SK-N-SH (cell line): ENCODE data around the gene CARMIL3.

Experiments
- CHD2 ChIP-seq: fragments of 150-350 bp; IDR thresholded peaks from 2 replicates; pipeline ENCODE4 v1.6.1; 2018; ENCODE audit warnings: low read length; ENCODE audit not compliant: partially characterized antibody
- EP300 ChIP-seq, 2 experiments: IDR thresholded peaks; 2 replicates each; pipeline versions ENCODE4 v1.4.0 to v1.6.1; 2012; ENCODE audit warnings: borderline replicate concordance in 1 of 2, low read depth in 1 of 2, low read length in 1 of 2
- EZH2phosphoT487 ChIP-seq: fragments of 200-600 bp; sonication (generic); IDR thresholded peaks from 2 replicates; pipeline ENCODE4 v1.6.1; 2017; ENCODE audit warnings: low read depth, mixed run types, mild to moderate bottlenecking, antibody characterized with exemption, moderate library complexity, borderline replicate concordance
- MEF2A ChIP-seq: IDR thresholded peaks from 2 replicates; pipeline ENCODE4 v1.4.0; 2012; ENCODE audit warnings: low read depth, borderline replicate concordance
- RAD21 ChIP-seq: IDR thresholded peaks from 2 replicates; pipeline ENCODE4 v1.6.1; 2012; ENCODE audit warnings: mild to moderate bottlenecking, low read length
- SIN3A ChIP-seq: IDR thresholded peaks from 2 replicates; pipeline ENCODE4 v1.6.1; 2012; ENCODE audit warnings: low read depth, mild to moderate bottlenecking, low read length, moderate library complexity, borderline replicate concordance
- SMC3 ChIP-seq: IDR thresholded peaks from 2 replicates; pipeline ENCODE4 v1.6.1; 2012; ENCODE audit warnings: low read depth, low read length, improper control_type of control experiment
- TAF1 ChIP-seq: IDR thresholded peaks from 2 replicates; pipeline ENCODE4 v1.6.1; 2012; ENCODE audit warnings: low read depth, mild to moderate bottlenecking, low read length, moderate library complexity, borderline replicate concordance
- YY1 ChIP-seq: IDR thresholded peaks from 2 replicates; pipeline ENCODE4 v1.4.0; 2012; ENCODE audit warnings: low read depth, mild to moderate bottlenecking
- TF ChIP-seq, protein P1 (sequence below): fragments of 200-600 bp; sonication (generic); IDR thresholded peaks from 2 replicates; pipeline ENCODE4 v1.6.1; 2017; ENCODE audit warnings: antibody characterized with exemption, mild to moderate bottlenecking, moderate library complexity
- TF ChIP-seq, protein P2 (sequence below): IDR thresholded peaks from 2 replicates; pipeline ENCODE4 v1.6.1; 2012; ENCODE audit warnings: mild to moderate bottlenecking, low read depth, low read length, moderate library complexity
- TF ChIP-seq, protein P3 (sequence below): IDR thresholded peaks from 2 replicates; pipeline ENCODE4 v1.4.0; 2012; ENCODE audit warnings: low read depth, borderline replicate concordance
- TF ChIP-seq, protein P4 (sequence below): fragments of 150-350 bp; IDR thresholded peaks from 2 replicates; pipeline ENCODE4 v1.6.1; 2017; ENCODE audit warnings: antibody characterized with exemption, low read length, low read depth, borderline replicate concordance
- TF ChIP-seq, protein P5 (sequence below): IDR thresholded peaks from 2 replicates; pipeline ENCODE4 v1.4.0; 2012; ENCODE audit warnings: low read depth

DNA sequence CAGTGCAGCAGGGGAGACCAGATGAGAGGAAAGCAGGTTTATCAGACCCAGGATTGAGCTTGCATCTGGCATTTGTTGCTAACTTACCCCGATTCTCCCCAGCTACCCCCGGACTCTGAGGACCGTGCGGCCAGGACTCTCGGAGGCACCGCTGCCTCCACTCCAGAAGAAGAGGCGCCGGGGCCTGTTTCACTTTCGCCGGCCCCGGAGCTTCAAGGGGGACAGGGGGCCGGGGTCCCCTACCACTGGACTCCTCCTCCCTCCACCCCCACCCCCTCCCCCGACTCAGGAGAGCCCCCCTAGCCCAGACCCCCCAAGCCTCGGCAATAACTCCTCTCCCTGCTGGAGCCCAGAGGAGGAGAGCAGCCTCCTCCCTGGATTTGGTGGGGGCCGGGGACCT, 13.0 kb downstream of the CARMIL3 start:
- TF ChIP-seq, protein P1, sequence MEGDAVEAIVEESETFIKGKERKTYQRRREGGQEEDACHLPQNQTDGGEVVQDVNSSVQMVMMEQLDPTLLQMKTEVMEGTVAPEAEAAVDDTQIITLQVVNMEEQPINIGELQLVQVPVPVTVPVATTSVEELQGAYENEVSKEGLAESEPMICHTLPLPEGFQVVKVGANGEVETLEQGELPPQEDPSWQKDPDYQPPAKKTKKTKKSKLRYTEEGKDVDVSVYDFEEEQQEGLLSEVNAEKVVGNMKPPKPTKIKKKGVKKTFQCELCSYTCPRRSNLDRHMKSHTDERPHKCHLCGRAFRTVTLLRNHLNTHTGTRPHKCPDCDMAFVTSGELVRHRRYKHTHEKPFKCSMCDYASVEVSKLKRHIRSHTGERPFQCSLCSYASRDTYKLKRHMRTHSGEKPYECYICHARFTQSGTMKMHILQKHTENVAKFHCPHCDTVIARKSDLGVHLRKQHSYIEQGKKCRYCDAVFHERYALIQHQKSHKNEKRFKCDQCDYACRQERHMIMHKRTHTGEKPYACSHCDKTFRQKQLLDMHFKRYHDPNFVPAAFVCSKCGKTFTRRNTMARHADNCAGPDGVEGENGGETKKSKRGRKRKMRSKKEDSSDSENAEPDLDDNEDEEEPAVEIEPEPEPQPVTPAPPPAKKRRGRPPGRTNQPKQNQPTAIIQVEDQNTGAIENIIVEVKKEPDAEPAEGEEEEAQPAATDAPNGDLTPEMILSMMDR, result no peak
- TF ChIP-seq, protein P2, sequence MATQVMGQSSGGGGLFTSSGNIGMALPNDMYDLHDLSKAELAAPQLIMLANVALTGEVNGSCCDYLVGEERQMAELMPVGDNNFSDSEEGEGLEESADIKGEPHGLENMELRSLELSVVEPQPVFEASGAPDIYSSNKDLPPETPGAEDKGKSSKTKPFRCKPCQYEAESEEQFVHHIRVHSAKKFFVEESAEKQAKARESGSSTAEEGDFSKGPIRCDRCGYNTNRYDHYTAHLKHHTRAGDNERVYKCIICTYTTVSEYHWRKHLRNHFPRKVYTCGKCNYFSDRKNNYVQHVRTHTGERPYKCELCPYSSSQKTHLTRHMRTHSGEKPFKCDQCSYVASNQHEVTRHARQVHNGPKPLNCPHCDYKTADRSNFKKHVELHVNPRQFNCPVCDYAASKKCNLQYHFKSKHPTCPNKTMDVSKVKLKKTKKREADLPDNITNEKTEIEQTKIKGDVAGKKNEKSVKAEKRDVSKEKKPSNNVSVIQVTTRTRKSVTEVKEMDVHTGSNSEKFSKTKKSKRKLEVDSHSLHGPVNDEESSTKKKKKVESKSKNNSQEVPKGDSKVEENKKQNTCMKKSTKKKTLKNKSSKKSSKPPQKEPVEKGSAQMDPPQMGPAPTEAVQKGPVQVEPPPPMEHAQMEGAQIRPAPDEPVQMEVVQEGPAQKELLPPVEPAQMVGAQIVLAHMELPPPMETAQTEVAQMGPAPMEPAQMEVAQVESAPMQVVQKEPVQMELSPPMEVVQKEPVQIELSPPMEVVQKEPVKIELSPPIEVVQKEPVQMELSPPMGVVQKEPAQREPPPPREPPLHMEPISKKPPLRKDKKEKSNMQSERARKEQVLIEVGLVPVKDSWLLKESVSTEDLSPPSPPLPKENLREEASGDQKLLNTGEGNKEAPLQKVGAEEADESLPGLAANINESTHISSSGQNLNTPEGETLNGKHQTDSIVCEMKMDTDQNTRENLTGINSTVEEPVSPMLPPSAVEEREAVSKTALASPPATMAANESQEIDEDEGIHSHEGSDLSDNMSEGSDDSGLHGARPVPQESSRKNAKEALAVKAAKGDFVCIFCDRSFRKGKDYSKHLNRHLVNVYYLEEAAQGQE, result no peak
- TF ChIP-seq EZH2phosphoT487 (no peak), MEF2A (no peak), CHD2 (no peak), RAD21 (no peak), TAF1 (no peak), EP300 (IDR thresholded peaks at IDR 0.05; ENCODE audit: borderline replicate concordance in 1 of 2, low read depth in 1 of 2, low read length in 1 of 2) (no peak), SMC3 (no peak), SIN3A (no peak), YY1 (no peak)
- TF ChIP-seq, protein P3, sequence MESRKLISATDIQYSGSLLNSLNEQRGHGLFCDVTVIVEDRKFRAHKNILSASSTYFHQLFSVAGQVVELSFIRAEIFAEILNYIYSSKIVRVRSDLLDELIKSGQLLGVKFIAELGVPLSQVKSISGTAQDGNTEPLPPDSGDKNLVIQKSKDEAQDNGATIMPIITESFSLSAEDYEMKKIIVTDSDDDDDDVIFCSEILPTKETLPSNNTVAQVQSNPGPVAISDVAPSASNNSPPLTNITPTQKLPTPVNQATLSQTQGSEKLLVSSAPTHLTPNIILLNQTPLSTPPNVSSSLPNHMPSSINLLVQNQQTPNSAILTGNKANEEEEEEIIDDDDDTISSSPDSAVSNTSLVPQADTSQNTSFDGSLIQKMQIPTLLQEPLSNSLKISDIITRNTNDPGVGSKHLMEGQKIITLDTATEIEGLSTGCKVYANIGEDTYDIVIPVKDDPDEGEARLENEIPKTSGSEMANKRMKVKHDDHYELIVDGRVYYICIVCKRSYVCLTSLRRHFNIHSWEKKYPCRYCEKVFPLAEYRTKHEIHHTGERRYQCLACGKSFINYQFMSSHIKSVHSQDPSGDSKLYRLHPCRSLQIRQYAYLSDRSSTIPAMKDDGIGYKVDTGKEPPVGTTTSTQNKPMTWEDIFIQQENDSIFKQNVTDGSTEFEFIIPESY, result no peak
- TF ChIP-seq, protein P4, sequence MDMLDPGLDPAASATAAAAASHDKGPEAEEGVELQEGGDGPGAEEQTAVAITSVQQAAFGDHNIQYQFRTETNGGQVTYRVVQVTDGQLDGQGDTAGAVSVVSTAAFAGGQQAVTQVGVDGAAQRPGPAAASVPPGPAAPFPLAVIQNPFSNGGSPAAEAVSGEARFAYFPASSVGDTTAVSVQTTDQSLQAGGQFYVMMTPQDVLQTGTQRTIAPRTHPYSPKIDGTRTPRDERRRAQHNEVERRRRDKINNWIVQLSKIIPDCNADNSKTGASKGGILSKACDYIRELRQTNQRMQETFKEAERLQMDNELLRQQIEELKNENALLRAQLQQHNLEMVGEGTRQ, result no peak
- TF ChIP-seq, protein P5, sequence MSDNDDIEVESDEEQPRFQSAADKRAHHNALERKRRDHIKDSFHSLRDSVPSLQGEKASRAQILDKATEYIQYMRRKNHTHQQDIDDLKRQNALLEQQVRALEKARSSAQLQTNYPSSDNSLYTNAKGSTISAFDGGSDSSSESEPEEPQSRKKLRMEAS, result no peak
